HUES6 (cell line): Measurements from ENCODE around the gene SLC24A1.

Experiments used
- H3K27ac ChIP-seq: 2 replicates; pipeline ENCODE4 v1.7.0; 2013; ENCODE audit warnings: low read depth, mild to moderate bottlenecking, low read length, inconsistent platforms
- H3K27me3 ChIP-seq: 2 replicates; pipeline ENCODE4 v1.6.1; 2013; ENCODE audit warnings: low read length; ENCODE audit not compliant: control insufficient read depth, insufficient read depth
- H3K36me3 ChIP-seq: 2 replicates; pipeline ENCODE4 v1.6.1; 2013; ENCODE audit warnings: low read length; ENCODE audit not compliant: control insufficient read depth, insufficient read depth
- H3K4me1 ChIP-seq: 2 replicates; pipeline ENCODE4 v1.6.1; 2013; ENCODE audit warnings: low read length; ENCODE audit not compliant: control insufficient read depth, insufficient read depth
- H3K4me3 ChIP-seq: 2 replicates; pipeline ENCODE4 v1.5.1; 2013; ENCODE audit warnings: low read depth, low read length
- H3K9ac ChIP-seq: one replicate; pipeline ENCODE4 v1.6.1; 2013; ENCODE audit warnings: mild to moderate bottlenecking, low read length
- H3K9me3 ChIP-seq: 2 replicates; pipeline ENCODE4 v1.6.1; 2013; ENCODE audit warnings: low read depth, low read length; ENCODE audit not compliant: control insufficient read depth, insufficient read depth

SLC24A1 gene

DNA sequence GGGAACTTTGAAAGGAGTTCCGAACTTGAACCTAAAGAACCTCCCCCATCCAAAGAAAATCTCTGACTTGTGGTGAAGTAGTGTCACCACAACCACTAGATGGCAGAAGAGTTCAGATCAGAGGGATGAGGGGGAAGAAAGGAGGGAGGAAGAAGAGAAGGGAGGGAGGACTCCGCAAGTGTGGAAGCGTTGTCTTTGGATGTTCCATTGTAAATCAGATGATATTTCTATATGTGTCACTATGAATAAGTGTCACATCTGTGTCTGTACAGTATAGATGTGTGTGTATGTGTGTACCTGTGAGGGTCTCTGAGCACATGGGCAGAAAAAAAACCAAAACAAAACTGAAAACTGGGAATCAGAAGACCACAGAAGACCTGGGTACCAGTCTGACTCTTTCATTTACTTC is 16.9 kb downstream of the SLC24A1 start:
- Histone ChIP-seq H3K27me3 (no peaks in the 10 kb centered on the region), H3K36me3 (no peaks in the 10 kb centered on the region), H3K9me3 (no peaks in the 10 kb centered on the region), H3K4me1 (peaks cover 5% of the 10 kb centered on the region; the same call in 1 of the 2 replicates), H3K4me3 (no peak overlapping the region), H3K27ac (no peak overlapping the region), H3K9ac (no peak overlapping the region)

DNA sequence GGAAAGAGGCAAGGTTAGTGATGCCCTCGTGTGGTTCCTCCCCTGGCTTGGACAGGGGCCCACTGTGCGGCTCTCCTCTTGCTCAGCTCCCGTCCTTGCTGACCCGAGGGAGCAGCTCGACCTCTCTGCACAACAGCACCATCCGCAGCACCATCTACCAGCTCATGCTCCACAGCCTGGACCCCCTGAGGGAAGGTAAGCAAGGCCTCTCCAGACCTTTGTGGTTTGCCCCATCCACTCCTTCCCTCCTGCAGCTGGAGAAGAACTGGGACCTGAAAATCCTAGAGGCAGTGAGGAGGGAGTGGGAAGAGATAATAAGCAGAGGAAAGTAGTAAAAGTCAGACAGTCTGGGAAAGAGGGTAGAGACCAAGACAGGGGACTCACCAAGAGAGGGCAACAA is 17.8 kb downstream of the SLC24A1 start:
- H3K36me3 ChIP-seq: no peaks in the 10 kb centered on the region
- no peak overlapping the region for H3K4me3 ChIP-seq
- H3K9ac ChIP-seq: no peak overlapping the region
- H3K4me1 ChIP-seq: peaks cover 5% of the 10 kb centered on the region; the same call in 1 of the 2 replicates
- H3K27ac ChIP-seq: no peak overlapping the region
- H3K27me3 ChIP-seq: no peaks in the 10 kb centered on the region
- no peaks in the 10 kb centered on the region for H3K9me3 ChIP-seq

DNA sequence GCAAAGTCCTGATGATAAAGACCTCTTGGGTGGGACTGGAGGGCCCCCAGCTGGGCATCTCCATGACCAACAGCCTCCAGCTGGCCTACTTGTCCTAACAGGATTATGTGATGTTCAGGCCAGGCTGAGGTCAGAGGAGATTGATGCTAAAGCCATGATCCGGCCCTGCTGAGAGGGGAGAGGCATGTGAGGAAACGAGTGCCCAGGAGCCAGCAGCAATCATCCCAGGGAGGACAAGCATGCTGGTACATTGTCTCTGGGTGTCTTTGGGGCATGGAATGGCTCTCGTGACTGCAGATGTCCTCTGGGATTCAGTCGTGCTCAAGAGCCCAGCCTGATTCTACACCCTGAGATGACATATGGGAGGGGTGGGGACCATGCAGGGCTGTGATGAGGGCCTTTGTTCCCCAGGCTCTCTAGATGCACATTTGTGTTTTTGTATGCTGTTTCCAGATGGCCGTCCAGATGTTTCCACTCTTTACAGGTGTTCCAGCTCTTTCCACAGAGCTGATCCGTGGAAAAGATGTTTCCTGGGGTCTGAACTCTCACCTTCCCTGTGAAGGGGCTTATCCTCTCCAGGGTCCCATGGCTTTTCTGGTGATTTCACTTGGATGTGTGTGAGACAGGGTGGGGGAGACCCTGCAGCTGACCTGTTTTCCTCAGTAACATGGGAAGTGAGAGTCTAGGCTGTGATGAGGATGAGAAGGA is 20.2 kb downstream of the SLC24A1 start:
- H3K27me3 ChIP-seq: no peaks in the 10 kb centered on the region
- H3K27ac ChIP-seq: no peak overlapping the region
- H3K4me3 ChIP-seq: no peak overlapping the region
- no peaks in the 10 kb centered on the region for H3K9me3 ChIP-seq
- H3K9ac ChIP-seq: no peak overlapping the region
- peaks cover 5% of the 10 kb centered on the region; the same call in 1 of the 2 replicates for H3K4me1 ChIP-seq
- H3K36me3 ChIP-seq: no peaks in the 10 kb centered on the region

DNA sequence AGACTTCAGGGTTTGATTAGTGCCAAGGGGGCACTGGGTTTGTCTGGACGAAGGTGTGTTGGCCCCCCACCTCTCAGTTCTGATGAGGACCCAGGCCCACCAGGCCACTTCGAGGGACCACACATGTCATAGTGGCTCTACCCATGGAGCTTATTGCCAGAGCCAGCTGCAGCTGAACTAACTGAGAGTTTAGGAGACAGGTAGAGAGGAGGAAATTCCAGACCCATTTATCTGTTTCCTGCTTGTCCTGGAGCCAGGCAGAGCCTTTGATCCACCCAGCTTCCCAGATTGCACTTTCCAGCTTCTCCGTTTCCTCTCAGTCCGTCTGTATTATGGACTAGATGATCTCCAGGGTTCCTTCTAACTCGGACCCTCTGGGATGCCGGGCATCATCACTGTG is 20.9 kb downstream of the SLC24A1 start:
- H3K4me1 ChIP-seq: peaks cover 5% of the 10 kb centered on the region; the same call in 1 of the 2 replicates
- no peak overlapping the region for H3K27ac ChIP-seq
- no peaks in the 10 kb centered on the region for H3K9me3 ChIP-seq
- H3K4me3 ChIP-seq: no peak overlapping the region
- no peaks in the 10 kb centered on the region for H3K36me3 ChIP-seq
- H3K27me3 ChIP-seq: no peaks in the 10 kb centered on the region
- no peak overlapping the region for H3K9ac ChIP-seq

DNA sequence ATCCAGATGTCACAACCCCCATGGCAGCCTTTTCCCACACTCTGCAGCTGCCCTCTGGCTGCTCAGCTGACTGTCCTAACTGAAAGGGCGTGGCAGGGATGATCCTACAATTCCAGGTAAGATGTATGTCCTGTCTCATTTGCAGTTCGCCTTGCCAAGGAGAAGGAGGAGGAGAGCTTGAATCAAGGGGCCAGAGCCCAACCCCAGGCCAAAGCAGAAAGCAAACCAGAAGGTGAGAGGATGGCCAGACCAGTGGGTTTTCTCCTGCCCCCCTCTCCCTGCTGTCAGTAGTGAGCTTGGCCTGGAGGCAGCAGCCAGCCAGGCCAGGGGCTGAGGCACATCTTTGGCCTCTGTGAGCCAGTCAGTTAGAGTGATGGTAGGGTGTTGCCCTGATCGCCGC is 22.5 kb downstream of the SLC24A1 start:
- Histone ChIP-seq H3K27me3 (no peaks in the 10 kb centered on the region), H3K36me3 (no peaks in the 10 kb centered on the region), H3K9ac (no peak overlapping the region), H3K4me1 (no peaks in the 10 kb centered on the region), H3K4me3 (no peak overlapping the region), H3K27ac (no peak overlapping the region), H3K9me3 (no peaks in the 10 kb centered on the region)

DNA sequence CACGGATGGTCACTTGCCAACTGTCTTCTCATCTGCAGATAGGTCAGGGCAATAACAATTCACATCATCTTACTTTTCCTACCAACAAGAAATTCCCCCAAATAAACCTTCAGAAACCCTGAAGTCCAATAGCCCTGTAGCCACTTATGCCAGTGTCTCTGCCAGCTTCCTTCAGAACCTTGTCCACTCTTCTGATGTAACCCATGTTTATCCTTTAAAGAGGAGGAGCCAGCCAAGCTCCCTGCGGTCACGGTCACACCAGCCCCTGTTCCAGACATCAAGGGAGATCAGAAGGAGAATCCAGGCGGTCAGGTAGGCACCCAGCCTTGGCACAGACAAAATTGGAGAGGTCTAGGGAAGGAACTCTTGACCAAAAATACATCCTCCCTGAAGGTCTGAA is 23.7 kb downstream of the SLC24A1 start:
- no peak overlapping the region for H3K9ac ChIP-seq
- H3K4me1 ChIP-seq: no peaks in the 10 kb centered on the region
- no peaks in the 10 kb centered on the region for H3K36me3 ChIP-seq
- no peaks in the 10 kb centered on the region for H3K27me3 ChIP-seq
- H3K27ac ChIP-seq: no peak overlapping the region
- H3K4me3 ChIP-seq: no peak overlapping the region
- H3K9me3 ChIP-seq: no peaks in the 10 kb centered on the region

DNA sequence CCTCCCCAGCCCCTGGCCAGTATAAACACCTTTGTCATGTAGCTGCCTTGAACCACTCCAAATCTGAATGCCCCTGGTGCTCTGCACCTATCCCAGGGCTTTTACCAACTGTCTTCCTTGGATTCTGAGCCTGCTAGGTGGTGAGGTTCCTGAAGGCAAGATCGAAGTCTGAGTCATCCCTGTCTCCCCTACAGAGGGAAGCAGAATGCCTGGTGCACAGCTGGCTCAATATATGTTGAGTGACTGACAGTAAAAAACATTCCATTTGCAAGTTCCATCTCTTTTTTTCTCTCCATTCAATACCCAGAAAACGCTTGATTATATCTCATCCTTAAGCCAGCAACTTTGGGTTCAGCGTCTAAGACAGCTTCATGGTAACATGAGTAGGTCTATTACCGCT is 24.7 kb downstream of the SLC24A1 start:
- Histone ChIP-seq H3K9me3 (no peaks in the 10 kb centered on the region), H3K36me3 (no peaks in the 10 kb centered on the region), H3K27me3 (no peaks in the 10 kb centered on the region), H3K9ac (no peak overlapping the region), H3K4me3 (no peak overlapping the region), H3K27ac (no peak overlapping the region), H3K4me1 (no peaks in the 10 kb centered on the region)

DNA sequence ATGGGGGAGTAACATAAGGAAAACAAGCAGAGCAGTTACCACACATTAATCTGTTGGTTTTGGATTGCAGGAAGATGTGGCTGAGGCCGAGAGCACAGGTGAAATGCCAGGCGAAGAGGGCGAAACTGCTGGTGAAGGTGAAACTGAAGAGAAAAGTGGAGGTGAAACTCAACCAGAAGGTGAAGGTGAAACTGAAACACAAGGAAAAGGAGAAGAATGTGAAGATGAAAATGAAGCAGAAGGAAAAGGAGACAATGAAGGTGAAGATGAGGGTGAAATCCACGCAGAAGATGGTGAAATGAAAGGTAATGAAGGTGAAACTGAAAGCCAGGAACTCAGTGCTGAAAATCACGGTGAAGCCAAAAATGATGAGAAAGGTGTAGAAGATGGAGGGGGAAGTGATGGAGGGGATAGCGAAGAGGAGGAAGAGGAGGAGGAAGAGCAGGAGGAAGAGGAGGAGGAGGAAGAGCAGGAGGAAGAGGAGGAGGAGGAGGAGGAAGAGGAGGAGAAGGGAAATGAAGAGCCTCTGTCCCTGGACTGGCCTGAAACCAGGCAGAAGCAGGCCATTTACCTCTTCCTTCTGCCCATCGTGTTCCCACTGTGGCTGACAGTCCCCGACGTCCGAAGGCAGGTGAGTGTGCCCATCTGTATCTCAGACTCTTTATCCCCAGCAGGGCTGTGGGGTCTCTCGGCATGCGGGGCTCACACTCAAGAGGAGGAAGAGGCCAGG is 28.7 kb downstream of the SLC24A1 start:
- H3K27ac ChIP-seq: no peak overlapping the region
- H3K9ac ChIP-seq: no peak overlapping the region
- no peaks in the 10 kb centered on the region for H3K36me3 ChIP-seq
- no peaks in the 10 kb centered on the region for H3K9me3 ChIP-seq
- no peaks in the 10 kb centered on the region for H3K4me1 ChIP-seq
- H3K4me3 ChIP-seq: no peak overlapping the region
- H3K27me3 ChIP-seq: no peaks in the 10 kb centered on the region

DNA sequence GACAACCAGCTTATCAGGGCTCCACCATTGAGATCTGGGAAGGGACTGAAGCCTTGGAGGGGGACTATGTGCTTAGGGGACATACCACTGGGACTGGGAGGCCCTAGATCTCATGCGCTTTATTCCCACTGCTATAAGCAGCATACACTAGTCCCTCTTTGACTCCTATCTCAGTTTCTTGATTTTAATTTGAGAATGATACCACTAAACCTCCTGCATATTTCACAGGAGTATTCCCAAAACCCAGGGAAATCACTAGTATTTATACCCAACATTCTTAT is 29.2 kb downstream of the SLC24A1 start:
- H3K9me3 ChIP-seq: no peaks in the 10 kb centered on the region
- H3K36me3 ChIP-seq: no peaks in the 10 kb centered on the region

DNA sequence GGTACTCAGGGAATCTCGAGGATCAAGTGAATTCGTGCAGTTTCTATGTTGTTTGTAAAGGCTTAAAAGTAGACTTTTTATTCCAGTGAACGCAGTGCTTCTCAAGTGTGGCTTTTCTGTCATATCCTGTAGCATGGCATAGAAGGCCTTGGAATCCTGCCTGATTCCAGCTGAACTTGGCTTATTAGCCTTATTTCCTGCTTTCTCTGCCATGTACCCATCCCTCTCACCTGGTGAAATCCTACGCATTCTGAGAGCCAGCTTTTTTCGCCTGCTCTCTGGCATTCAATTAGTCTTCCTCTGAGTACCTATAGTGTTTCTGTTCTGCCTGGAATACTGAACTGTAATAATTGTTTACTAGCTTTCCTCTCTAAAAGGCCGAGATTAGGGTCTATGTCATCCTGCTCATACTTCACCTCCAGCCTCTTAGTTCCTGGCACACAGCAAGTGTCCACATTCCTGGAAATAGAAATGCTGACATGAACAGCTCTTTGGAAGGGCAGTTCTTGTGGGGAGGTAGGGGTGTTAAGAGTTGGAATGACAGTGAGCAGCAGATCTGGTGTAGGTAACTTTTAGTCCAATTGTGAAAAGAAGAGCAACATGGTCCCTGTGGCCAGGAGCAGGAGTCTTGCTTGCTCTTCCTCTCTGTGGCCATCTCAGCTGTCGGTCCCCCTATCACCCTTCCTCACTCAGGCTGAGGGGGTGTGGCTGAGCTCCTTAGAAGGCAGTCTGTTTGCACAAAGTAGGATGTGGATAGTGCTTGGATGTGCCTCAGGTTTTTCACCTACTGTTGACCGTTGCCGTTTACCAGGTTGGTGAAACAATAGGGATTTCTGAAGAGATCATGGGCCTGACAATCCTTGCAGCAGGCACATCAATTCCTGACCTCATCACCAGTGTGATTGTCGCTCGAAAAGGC is 30.4 kb downstream of the SLC24A1 start:
- Histone ChIP-seq H3K27me3 (no peaks in the 10 kb centered on the region), H3K36me3 (no peaks in the 10 kb centered on the region), H3K4me3 (no peak overlapping the region), H3K4me1 (no peaks in the 10 kb centered on the region), H3K27ac (no peak overlapping the region), H3K9ac (no peak overlapping the region), H3K9me3 (no peaks in the 10 kb centered on the region)

More for the DNA sequence above, 29.2 kb downstream of the SLC24A1 start:
- H3K4me1 ChIP-seq: no peaks in the 10 kb centered on the region
- H3K9ac ChIP-seq: no peak overlapping the region
- H3K4me3 ChIP-seq: no peak overlapping the region
- H3K27ac ChIP-seq: no peak overlapping the region
- no peaks in the 10 kb centered on the region for H3K27me3 ChIP-seq

DNA sequence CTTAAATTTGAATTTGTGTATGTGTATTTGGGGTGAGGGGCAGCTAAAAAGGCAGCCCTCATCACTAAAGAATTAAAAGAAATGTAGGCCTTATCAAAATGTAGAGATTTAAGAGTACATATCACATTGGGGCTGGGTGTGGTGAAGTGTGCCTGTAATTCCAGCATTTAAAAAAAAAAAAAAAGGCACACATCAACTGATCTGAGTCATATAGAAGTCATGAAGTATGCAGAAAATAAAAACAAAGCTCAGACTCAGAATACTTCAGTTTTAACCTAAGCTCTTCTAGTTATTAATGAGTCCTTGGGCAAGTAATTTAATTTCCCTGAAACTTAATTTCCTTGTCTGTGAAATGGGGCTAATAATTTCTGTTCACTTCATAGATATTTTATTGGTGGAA is 31.6 kb downstream of the SLC24A1 start:
- no peak overlapping the region for H3K4me3 ChIP-seq
- no peak overlapping the region for H3K9ac ChIP-seq
- H3K27ac ChIP-seq: no peak overlapping the region
- no peaks in the 10 kb centered on the region for H3K9me3 ChIP-seq
- H3K27me3 ChIP-seq: no peaks in the 10 kb centered on the region
- no peaks in the 10 kb centered on the region for H3K36me3 ChIP-seq
- no peaks in the 10 kb centered on the region for H3K4me1 ChIP-seq
